Measurements from ENCODE around the gene TIGD7. TPM values are rescaled to one million over a fixed set of nuclear protein-coding genes. Genes with fewer than 3 reads are reported as not detected.

Gene TIGD7
- total RNA-seq, 6 experiments from 2014 or later = 0.56 to 1.9 (median 1.7) TPM

DNA sequence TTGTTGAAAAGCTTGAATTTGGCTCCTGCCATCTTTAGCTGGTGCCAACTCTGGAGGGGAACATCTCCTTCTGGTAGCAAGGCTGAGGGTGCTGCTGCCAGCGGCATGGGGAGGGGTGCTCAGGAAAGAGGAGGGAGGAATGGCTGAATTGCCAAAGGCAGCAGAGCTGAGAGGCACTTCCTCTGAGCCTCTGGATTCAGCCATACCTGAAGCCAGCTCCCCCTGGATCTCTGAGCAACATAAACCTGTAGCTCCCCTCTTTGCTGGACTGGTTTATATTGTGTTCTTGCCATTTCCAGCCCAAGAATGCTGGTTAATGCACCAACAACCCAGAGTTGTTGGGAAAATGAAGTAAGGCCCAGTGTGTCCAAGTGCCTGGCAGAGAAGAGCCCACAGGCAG lies 56.2 kb downstream of the TIGD7 start:
- H3K4me3 ChIP-seq = no peak overlapping the region
- WGBS (ENCODE audit: insufficient coverage, low coverage, low lambda C conversion rate, missing lambda C conversion rate) = 67% methylated on average over 1 of the region's 1 CpG
- H3K36me3 ChIP-seq = no peaks in the 10 kb centered on the region
- intact Hi-C loops (cut with DNase I) = no loop called here
- H3K4me1 ChIP-seq = no peaks in the 10 kb centered on the region
- no peak overlapping the region for H3K27ac ChIP-seq
- TF ChIP-seq, protein P1, sequence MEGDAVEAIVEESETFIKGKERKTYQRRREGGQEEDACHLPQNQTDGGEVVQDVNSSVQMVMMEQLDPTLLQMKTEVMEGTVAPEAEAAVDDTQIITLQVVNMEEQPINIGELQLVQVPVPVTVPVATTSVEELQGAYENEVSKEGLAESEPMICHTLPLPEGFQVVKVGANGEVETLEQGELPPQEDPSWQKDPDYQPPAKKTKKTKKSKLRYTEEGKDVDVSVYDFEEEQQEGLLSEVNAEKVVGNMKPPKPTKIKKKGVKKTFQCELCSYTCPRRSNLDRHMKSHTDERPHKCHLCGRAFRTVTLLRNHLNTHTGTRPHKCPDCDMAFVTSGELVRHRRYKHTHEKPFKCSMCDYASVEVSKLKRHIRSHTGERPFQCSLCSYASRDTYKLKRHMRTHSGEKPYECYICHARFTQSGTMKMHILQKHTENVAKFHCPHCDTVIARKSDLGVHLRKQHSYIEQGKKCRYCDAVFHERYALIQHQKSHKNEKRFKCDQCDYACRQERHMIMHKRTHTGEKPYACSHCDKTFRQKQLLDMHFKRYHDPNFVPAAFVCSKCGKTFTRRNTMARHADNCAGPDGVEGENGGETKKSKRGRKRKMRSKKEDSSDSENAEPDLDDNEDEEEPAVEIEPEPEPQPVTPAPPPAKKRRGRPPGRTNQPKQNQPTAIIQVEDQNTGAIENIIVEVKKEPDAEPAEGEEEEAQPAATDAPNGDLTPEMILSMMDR (IDR thresholded peaks at IDR 0.05) = no peak
- TF ChIP-seq POLR2A (IDR thresholded peaks at IDR 0.05) = no peak
- no peaks in the 10 kb centered on the region for H3K27me3 ChIP-seq
- DNase-seq (no peak), ATAC-seq (no peak)
- H3K9me3 ChIP-seq = no peaks in the 10 kb centered on the region

Other genes starting within 250 kb of the TIGD7 start
- 1,000 to 10,000 TPM in 2 of 6 experiments, 100 to 1,000 TPM in 4; 204 to 1,268 (median 669) TPM for gene IL32, start 239.8 kb downstream of the TIGD7 start, total RNA-seq
- not detected for gene ZSCAN10, start 206.1 kb downstream of the TIGD7 start, total RNA-seq
- gene ZNF205, start 192.8 kb downstream of the TIGD7 start, total RNA-seq = 1 to 10 TPM; 4.0 to 8.4 (median 5.4) TPM
- 1 to 10 TPM; 1.3 to 4.4 (median 1.7) TPM for gene ZNF213, start 170.4 kb downstream of the TIGD7 start, total RNA-seq
- not detected for gene OR1F1, start 117.2 kb downstream of the TIGD7 start, total RNA-seq
- gene ZNF200, start 70.3 kb downstream of the TIGD7 start, total RNA-seq = 1 to 10 TPM; 1.9 to 4.8 (median 3.5) TPM
- 1 to 10 TPM in 3 of 6 experiments, under 1 TPM in 3; 0.66 to 1.7 (median 1.0) TPM for gene MEFV, start 48.8 kb downstream of the TIGD7 start, total RNA-seq
- 10 to 100 TPM in 5 of 6 experiments, 1 to 10 TPM in 1; 7.1 to 13.9 (median 11.0) TPM for gene ZNF263, start 21.9 kb downstream of the TIGD7 start, total RNA-seq
- 10 to 100 TPM in 4 of 6 experiments, 1 to 10 TPM in 2; 7.5 to 11.5 (median 10.5) TPM for gene ZNF75A, start 67 bp upstream of the TIGD7 start, total RNA-seq
- gene OR2C1, start 50.5 kb upstream of the TIGD7 start, total RNA-seq = under 1 TPM in 1 of 6 experiments, not detected in 5; 0.49 TPM
- 1 to 10 TPM; 5.0 to 7.5 (median 5.6) TPM for gene ZSCAN32, start 95.6 kb upstream of the TIGD7 start, total RNA-seq
- gene ZNF174, start 95.8 kb upstream of the TIGD7 start, total RNA-seq = 1 to 10 TPM; 3.4 to 5.3 (median 4.1) TPM
- gene ZNF597, start 138.1 kb upstream of the TIGD7 start, total RNA-seq = 1 to 10 TPM in 3 of 6 experiments, under 1 TPM in 3; 0.86 to 1.7 (median 1.1) TPM
- 10 to 100 TPM; 25.0 to 46.6 (median 30.8) TPM for gene NAA60, start 138.2 kb upstream of the TIGD7 start, total RNA-seq
- gene C16orf90, start 190.1 kb upstream of the TIGD7 start, total RNA-seq = not detected
- 1 to 10 TPM; 3.8 to 9.8 (median 6.6) TPM for gene CLUAP1, start 195.6 kb upstream of the TIGD7 start, total RNA-seq

Measured in right lobe of liver (tissue), 6 donors.